ENCODE results near the gene YIPF1.

The YIPF1 gene

GRCh38 chr1:53889304-53890298 is at the start of gene YIPF1:
YIPF1 (minus strand) TSS chr1:53889797; CDS start chr1:53888937, 860 bp downstream.
- in situ Hi-C loops (cut with MboI; ENCODE audit: low sequenced_read_pairs): no loop called here

GRCh38 chr1:53938136-53938830 is 48.7 kb upstream of the YIPF1 start:
- in situ Hi-C loops (cut with MboI; ENCODE audit: low sequenced_read_pairs): no loop called here

- in situ Hi-C loops (cut with MboI; ENCODE audit: low sequenced_read_pairs): no loop called here
These were observed 46.8 kb upstream of the YIPF1 start for GRCh38 chr1:53936430-53936829.

GRCh38 chr1:53934170-53934765 is 44.7 kb upstream of the YIPF1 start:
- in situ Hi-C loops (cut with MboI; ENCODE audit: low sequenced_read_pairs): no loop called here

- in situ Hi-C loops (cut with MboI; ENCODE audit: low sequenced_read_pairs): no loop called here
These were observed 41.9 kb upstream of the YIPF1 start for GRCh38 chr1:53931523-53931922.

GRCh38 chr1:53930932-53931331 is 41.3 kb upstream of the YIPF1 start:
- in situ Hi-C loops (cut with MboI; ENCODE audit: low sequenced_read_pairs): no loop called here

GRCh38 chr1:53929246-53929960 is 39.8 kb upstream of the YIPF1 start:
- in situ Hi-C loops (cut with MboI; ENCODE audit: low sequenced_read_pairs): no loop called here

- in situ Hi-C loops (cut with MboI; ENCODE audit: low sequenced_read_pairs): no loop called here
These were observed 37.8 kb upstream of the YIPF1 start for GRCh38 chr1:53927376-53927881.

- in situ Hi-C loops (cut with MboI; ENCODE audit: low sequenced_read_pairs): no loop called here
These were observed 30.1 kb upstream of the YIPF1 start for GRCh38 chr1:53919675-53920066.

GRCh38 chr1:53918343-53918742 is 28.7 kb upstream of the YIPF1 start:
- in situ Hi-C loops (cut with MboI; ENCODE audit: low sequenced_read_pairs): no loop called here

- in situ Hi-C loops (cut with MboI; ENCODE audit: low sequenced_read_pairs): no loop called here
These were observed 23.9 kb upstream of the YIPF1 start for GRCh38 chr1:53913352-53914033.

- in situ Hi-C loops (cut with MboI; ENCODE audit: low sequenced_read_pairs): no loop called here
These were observed 21.8 kb upstream of the YIPF1 start for GRCh38 chr1:53911442-53911841.

GRCh38 chr1:53909946-53910345 is 20.3 kb upstream of the YIPF1 start:
- in situ Hi-C loops (cut with MboI; ENCODE audit: low sequenced_read_pairs): no loop called here

- in situ Hi-C loops (cut with MboI; ENCODE audit: low sequenced_read_pairs): no loop called here
These were observed 16.5 kb upstream of the YIPF1 start for GRCh38 chr1:53906121-53906520.

- in situ Hi-C loops (cut with MboI; ENCODE audit: low sequenced_read_pairs): no loop called here
These were observed 15.9 kb upstream of the YIPF1 start for GRCh38 chr1:53905509-53905908.

GRCh38 chr1:53902235-53903138 is 12.9 kb upstream of the YIPF1 start:
- in situ Hi-C loops (cut with MboI; ENCODE audit: low sequenced_read_pairs): no loop called here

- in situ Hi-C loops (cut with MboI; ENCODE audit: low sequenced_read_pairs): no loop called here
These were observed 10.1 kb upstream of the YIPF1 start for GRCh38 chr1:53899708-53900107.

GRCh38 chr1:53899206-53899628 is 9.6 kb upstream of the YIPF1 start:
- in situ Hi-C loops (cut with MboI; ENCODE audit: low sequenced_read_pairs): no loop called here

- in situ Hi-C loops (cut with MboI; ENCODE audit: low sequenced_read_pairs): no loop called here
These were observed 7.1 kb upstream of the YIPF1 start for GRCh38 chr1:53896635-53897229.

Measured in HL-60/S4 treated with phorbol 12-myristate 13-acetate at 8.2 ng/mL for 4 days and 3 days (cell line).